Muscle layer of colon (tissue), 2 donors: Measurements from ENCODE around the gene CLDND1.

Source experiments
- H3K27ac ChIP-seq: one replicate; pipeline ENCODE4 v1.7.0; 2013; ENCODE audit warnings: low read depth, mild to moderate bottlenecking, low read length, moderate library complexity
- H3K27me3 ChIP-seq, 2 donors: one replicate each; pipeline ENCODE4 v1.7.0; 2013; ENCODE audit warnings: low read length in 2 of 2, mild to moderate bottlenecking in 2 of 2; ENCODE audit not compliant: insufficient read depth in 2 of 2, control insufficient read depth in 1 of 2
- H3K36me3 ChIP-seq: one replicate; pipeline ENCODE4 v1.7.0; 2013; ENCODE audit warnings: mild to moderate bottlenecking, low read length; ENCODE audit not compliant: insufficient read depth
- H3K4me1 ChIP-seq: one replicate; pipeline ENCODE4 v1.7.0; 2013; ENCODE audit warnings: mild to moderate bottlenecking, low read length; ENCODE audit not compliant: insufficient read depth
- H3K4me3 ChIP-seq, 2 donors: one replicate each; pipeline ENCODE4 v1.7.0; 2013; ENCODE audit warnings: low read length in 2 of 2, low read depth in 1 of 2, mild to moderate bottlenecking in 1 of 2, moderate library complexity in 1 of 2
- H3K9ac ChIP-seq: one replicate; pipeline ENCODE4 v1.7.0; 2013; ENCODE audit warnings: low read length
- H3K9me3 ChIP-seq: one replicate; pipeline ENCODE4 v1.7.0; 2013; ENCODE audit warnings: mild to moderate bottlenecking, low read length
- donor health status: abdominal sarcoma.
- donor health status: Adenocarcinoma of cecum.

Gene CLDND1

DNA sequence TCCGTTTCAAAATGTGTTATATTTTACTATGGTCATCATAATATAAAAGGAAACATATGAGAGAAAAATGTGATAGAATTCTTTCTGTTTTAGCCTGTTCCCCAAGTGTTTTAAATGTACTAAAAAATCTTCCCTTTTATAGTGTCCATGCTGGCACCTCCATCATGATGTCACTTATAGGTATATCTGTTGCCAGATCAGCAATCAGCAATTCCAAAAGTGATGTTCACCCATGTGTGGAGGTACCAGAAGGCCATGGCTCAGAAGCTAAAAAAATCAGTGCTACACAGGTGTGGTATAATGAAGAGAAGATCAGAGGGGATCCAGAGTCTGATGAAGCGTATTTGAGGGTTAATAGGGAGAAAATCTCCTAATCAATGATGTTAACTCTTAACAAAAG lies 8.0 kb upstream of the CLDND1 start:
- Histone ChIP-seq H3K27ac (no peak overlapping the region), H3K36me3 (no peaks in the 10 kb centered on the region), H3K4me3 (no peak overlapping the region), H3K9ac (no peak overlapping the region), H3K27me3 (no peaks in the 10 kb centered on the region), H3K9me3 (no peaks in the 10 kb centered on the region), H3K4me1 (no peaks in the 10 kb centered on the region)

- H3K9ac ChIP-seq: no peak overlapping the region
- H3K4me1 ChIP-seq: no peaks in the 10 kb centered on the region
- no peaks in the 10 kb centered on the region for H3K36me3 ChIP-seq
- no peak overlapping the region for H3K4me3 ChIP-seq
- H3K27me3 ChIP-seq: no peaks in the 10 kb centered on the region
- H3K27ac ChIP-seq: no peak overlapping the region
- H3K9me3 ChIP-seq: no peaks in the 10 kb centered on the region
These were observed 7.3 kb upstream of the CLDND1 start for GRCh38 chr3:98529856-98530459.

GRCh38 chr3:98528474-98529346 lies 6.0 kb upstream of the CLDND1 start:
- Histone ChIP-seq H3K27me3 (no peaks in the 10 kb centered on the region), H3K4me3 (no peak overlapping the region), H3K27ac (no peak overlapping the region), H3K36me3 (no peaks in the 10 kb centered on the region), H3K9me3 (no peaks in the 10 kb centered on the region), H3K4me1 (no peaks in the 10 kb centered on the region), H3K9ac (no peak overlapping the region)

GRCh38 chr3:98525494-98525893 lies 2.8 kb upstream of the CLDND1 start:
- Histone ChIP-seq H3K4me1 (peaks cover 11% of the 10 kb centered on the region), H3K27me3 (no peaks in the 10 kb centered on the region), H3K36me3 (no peaks in the 10 kb centered on the region), H3K9ac (no peak overlapping the region), H3K27ac (no peak overlapping the region), H3K4me3 (no peak overlapping the region), H3K9me3 (no peaks in the 10 kb centered on the region)

GRCh38 chr3:98521897-98522543 lies 682 bp downstream of the CLDND1 start:
- Histone ChIP-seq H3K4me1 (peaks cover 11% of the 10 kb centered on the region), H3K36me3 (peaks cover 13% of the 10 kb centered on the region), H3K9ac (peak overlapping the region; percentile 87)

DNA sequence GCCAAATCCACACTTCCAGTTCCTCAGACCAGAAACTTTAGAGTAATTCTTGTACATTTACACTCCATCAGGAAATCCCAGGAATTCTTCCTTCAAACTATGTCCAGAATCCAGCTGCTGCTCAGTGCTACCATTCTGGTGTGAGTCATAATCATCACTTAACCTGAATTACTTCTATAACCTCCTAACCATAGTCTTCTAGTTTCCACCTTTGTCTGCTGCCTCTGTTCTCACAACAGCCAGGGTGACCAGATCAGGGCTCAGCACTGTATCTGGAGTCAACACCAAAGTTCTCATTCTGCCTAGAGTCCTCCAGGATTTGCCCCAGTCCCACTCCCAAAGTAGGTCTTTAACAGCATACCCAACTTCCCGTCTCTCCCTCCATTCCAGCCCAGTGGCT lies 3.4 kb downstream of the CLDND1 start:
- Histone ChIP-seq H3K36me3 (peaks cover 32% of the 10 kb centered on the region), H3K4me3 (no peak overlapping the region)

More at GRCh38 chr3:98521897-98522543, 682 bp downstream of the CLDND1 start:
- Histone ChIP-seq H3K9me3 (no peaks in the 10 kb centered on the region), H3K27ac (peak overlapping the region; percentile 73), H3K27me3 (no peaks in the 10 kb centered on the region), H3K4me3 (peak overlapping the region; percentile 76 to 94)

GRCh38 chr3:98518816-98519215 lies 3.9 kb downstream of the CLDND1 start:
- no peak overlapping the region for H3K4me3 ChIP-seq
- no peak overlapping the region for H3K27ac ChIP-seq
- H3K36me3 ChIP-seq: peaks cover 32% of the 10 kb centered on the region
- H3K9me3 ChIP-seq: no peaks in the 10 kb centered on the region
- no peak overlapping the region for H3K9ac ChIP-seq
- peaks cover 11% of the 10 kb centered on the region for H3K4me1 ChIP-seq
- H3K27me3 ChIP-seq: no peaks in the 10 kb centered on the region

More for the DNA sequence above, 3.4 kb downstream of the CLDND1 start:
- no peak overlapping the region for H3K27ac ChIP-seq
- peaks cover 11% of the 10 kb centered on the region for H3K4me1 ChIP-seq
- no peaks in the 10 kb centered on the region for H3K9me3 ChIP-seq
- H3K9ac ChIP-seq: no peak overlapping the region
- H3K27me3 ChIP-seq: no peaks in the 10 kb centered on the region

DNA sequence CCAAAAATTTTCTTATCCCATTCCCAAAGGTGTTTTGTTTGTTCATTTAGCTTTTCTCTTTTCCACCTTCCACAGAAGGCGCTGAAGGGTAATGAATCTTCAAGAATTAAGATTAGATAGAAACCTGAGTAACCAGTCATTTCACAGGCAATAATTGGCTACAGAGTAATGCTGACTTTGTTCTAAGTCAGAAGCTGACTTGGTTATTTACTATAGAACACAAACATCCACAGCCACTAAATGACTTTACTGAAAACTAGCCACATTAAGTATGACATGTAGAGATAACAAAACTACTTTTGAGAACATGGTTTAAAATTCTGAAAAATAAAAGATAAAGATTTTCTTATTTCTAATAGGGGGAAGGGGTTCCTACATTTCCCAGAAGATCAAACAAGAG lies 7.8 kb downstream of the CLDND1 start:
- H3K9me3 ChIP-seq: no peaks in the 10 kb centered on the region
- no peak overlapping the region for H3K27ac ChIP-seq
- no peak overlapping the region for H3K9ac ChIP-seq
- no peaks in the 10 kb centered on the region for H3K27me3 ChIP-seq
- no peak overlapping the region for H3K4me3 ChIP-seq
- peaks cover 40% of the 10 kb centered on the region for H3K36me3 ChIP-seq
- no peaks in the 10 kb centered on the region for H3K4me1 ChIP-seq

- H3K27me3 ChIP-seq: no peaks in the 10 kb centered on the region
- H3K4me1 ChIP-seq: no peaks in the 10 kb centered on the region
- no peaks in the 10 kb centered on the region for H3K9me3 ChIP-seq
- H3K9ac ChIP-seq: no peak overlapping the region
- H3K4me3 ChIP-seq: no peak overlapping the region
- peaks cover 30% of the 10 kb centered on the region for H3K36me3 ChIP-seq
- H3K27ac ChIP-seq: no peak overlapping the region
These were observed 9.0 kb downstream of the CLDND1 start for GRCh38 chr3:98513736-98514135.

- H3K36me3 ChIP-seq: peaks cover 30% of the 10 kb centered on the region
- H3K9me3 ChIP-seq: no peaks in the 10 kb centered on the region
- no peak overlapping the region for H3K9ac ChIP-seq
- no peaks in the 10 kb centered on the region for H3K27me3 ChIP-seq
- no peaks in the 10 kb centered on the region for H3K4me1 ChIP-seq
- H3K27ac ChIP-seq: no peak overlapping the region
- no peak overlapping the region for H3K4me3 ChIP-seq
These were observed 9.6 kb downstream of the CLDND1 start for GRCh38 chr3:98513091-98513511.

- no peaks in the 10 kb centered on the region for H3K27me3 ChIP-seq
- no peak overlapping the region for H3K4me3 ChIP-seq
- no peaks in the 10 kb centered on the region for H3K4me1 ChIP-seq
- peaks cover 30% of the 10 kb centered on the region for H3K36me3 ChIP-seq
- H3K9me3 ChIP-seq: no peaks in the 10 kb centered on the region
- no peak overlapping the region for H3K9ac ChIP-seq
- H3K27ac ChIP-seq: no peak overlapping the region
These were observed 10.1 kb downstream of the CLDND1 start for GRCh38 chr3:98512576-98512975.
